ENCODE measurements around the gene SYT6.

Gene SYT6

GRCh38 chr1:114108751-114109255 is 44.9 kb downstream of the SYT6 start:
- Histone ChIP-seq H2AFZ (no peak overlapping the region), H3K79me2 (no peaks in the 10 kb centered on the region), H3K4me3 (ENCODE audit: low read depth, low read length) (no peak overlapping the region), H3K27me3 (ENCODE audit: control insufficient read depth, insufficient read depth, low read length) (no peaks in the 10 kb centered on the region), H3K4me1 (no peaks in the 10 kb centered on the region), H3K36me3 (ENCODE audit: control insufficient read depth, insufficient read depth, low read length) (no peaks in the 10 kb centered on the region), H3K27ac (no peak overlapping the region), H3K9me3 (ENCODE audit: control insufficient read depth, low read length) (no peaks in the 10 kb centered on the region), H3K9ac (no peak overlapping the region), H3K4me2 (ENCODE audit: low read length) (no peak overlapping the region)
- no peak for TF ChIP-seq CTCF (IDR thresholded peaks at IDR 0.05)

- no peaks in the 10 kb centered on the region for H3K4me1 ChIP-seq
- no peak overlapping the region for H2AFZ ChIP-seq
- no peaks in the 10 kb centered on the region for H3K36me3 ChIP-seq (ENCODE audit: control insufficient read depth, insufficient read depth, low read length)
- no peaks in the 10 kb centered on the region for H3K79me2 ChIP-seq
- no peaks in the 10 kb centered on the region for H3K27me3 ChIP-seq (ENCODE audit: control insufficient read depth, insufficient read depth, low read length)
- no peak overlapping the region for H3K9ac ChIP-seq
- TF ChIP-seq CTCF (IDR thresholded peaks at IDR 0.05) = no peak
- H3K4me3 ChIP-seq (ENCODE audit: low read depth, low read length) = no peak overlapping the region
- no peak overlapping the region for H3K4me2 ChIP-seq (ENCODE audit: low read length)
- no peak overlapping the region for H3K27ac ChIP-seq
- H3K9me3 ChIP-seq (ENCODE audit: control insufficient read depth, low read length) = no peaks in the 10 kb centered on the region
Measured at GRCh38 chr1:114107474-114108435, 45.9 kb downstream of the SYT6 start.

- Histone ChIP-seq H2AFZ (no peak overlapping the region), H3K36me3 (ENCODE audit: control insufficient read depth, insufficient read depth, low read length) (no peaks in the 10 kb centered on the region), H3K4me3 (ENCODE audit: low read depth, low read length) (no peak overlapping the region), H3K79me2 (no peaks in the 10 kb centered on the region), H3K9me3 (ENCODE audit: control insufficient read depth, low read length) (no peaks in the 10 kb centered on the region), H3K9ac (no peak overlapping the region), H3K27me3 (ENCODE audit: control insufficient read depth, insufficient read depth, low read length) (no peaks in the 10 kb centered on the region), H3K27ac (no peak overlapping the region), H3K4me2 (ENCODE audit: low read length) (no peak overlapping the region), H3K4me1 (no peaks in the 10 kb centered on the region)
- no peak for TF ChIP-seq CTCF (IDR thresholded peaks at IDR 0.05)
Measured at GRCh38 chr1:114105421-114105979, 48.2 kb downstream of the SYT6 start.

GRCh38 chr1:114104949-114105348 is 48.7 kb downstream of the SYT6 start:
- Histone ChIP-seq H2AFZ (no peak overlapping the region), H3K9me3 (ENCODE audit: control insufficient read depth, low read length) (no peaks in the 10 kb centered on the region), H3K4me3 (ENCODE audit: low read depth, low read length) (no peak overlapping the region), H3K79me2 (no peaks in the 10 kb centered on the region), H3K9ac (no peak overlapping the region), H3K27me3 (ENCODE audit: control insufficient read depth, insufficient read depth, low read length) (no peaks in the 10 kb centered on the region), H3K4me1 (no peaks in the 10 kb centered on the region), H3K4me2 (ENCODE audit: low read length) (no peak overlapping the region), H3K27ac (no peak overlapping the region), H3K36me3 (ENCODE audit: control insufficient read depth, insufficient read depth, low read length) (no peaks in the 10 kb centered on the region)
- no peak for TF ChIP-seq CTCF (IDR thresholded peaks at IDR 0.05)

Data from parathyroid adenoma (tissue), 2 donors.